Left lung (tissue), 10 donors: ENCODE data around the gene IFNL1. TPM values are rescaled to one million over a fixed set of nuclear protein-coding genes. Genes with fewer than 3 reads are reported as not detected.

Experiments
- ATAC-seq: fragments of 200-7000 bp; cut with Tn5 transposase; one replicate; pipeline ENCODE4 v1.9.1; 2020; ENCODE audit warnings: moderate library complexity
- DNase-seq, 4 donors: peaks; one replicate each; pipeline ENCODE4 v3.0.0-alpha.2; 2013 to 2020
- H3K27ac ChIP-seq, 2 donors: fragments of 200-600 bp; sonication (generic) in 1 of 2; one replicate each; pipeline versions ENCODE4 v1.5.0 to v1.8.0; 2020 to 2021
- H3K27me3 ChIP-seq, 2 donors: fragments of 200-600 bp; sonication (generic) in 1 of 2; one replicate each; pipeline versions ENCODE4 v1.5.0 to v1.8.0; 2020 to 2021
- H3K36me3 ChIP-seq, 2 donors: fragments of 200-600 bp; sonication (generic) in 1 of 2; one replicate each; pipeline versions ENCODE4 v1.5.0 to v1.8.0; 2020 to 2021
- H3K4me1 ChIP-seq, 2 donors: fragments of 200-600 bp; one replicate each; pipeline ENCODE4 v1.8.0; 2021
- H3K4me3 ChIP-seq, 2 donors: fragments of 200-600 bp; sonication (generic) in 1 of 2; one replicate each; pipeline versions ENCODE4 v1.5.0 to v1.8.0; 2020 to 2021; ENCODE audit warnings: mild to moderate bottlenecking in 1 of 2
- H3K9me3 ChIP-seq, 2 donors: fragments of 200-600 bp; sonication (generic) in 1 of 2; one replicate each; pipeline versions ENCODE4 v1.5.0 to v1.8.0; 2020 to 2021
- CTCF ChIP-seq, 2 donors: fragments of 200-600 bp; sonication (generic) in 1 of 2; IDR thresholded peaks; one replicate each; pipeline versions ENCODE4 v1.5.0 to v1.8.0; 2021; ENCODE audit warnings: antibody characterized with exemption in 2 of 2
- intact Hi-C, 2 donors: fragments of 100-400 bp; cut with DNase I; formaldehyde crosslinking; loops; one replicate each; pipeline versions ENCODE4 v1.11.2 to v1.14.2; 2022
- polyA plus RNA-seq, 6 donors: library from polyadenylated mRNA; unstranded; fragments of 120-200 nt; gene quantifications; one replicate each; pipeline ENCODE4 v1.2.1, GENCODE V29; 2013; ENCODE audit not compliant: insufficient read length in 6 of 6
- total RNA-seq, 2 donors: library from RNA; stranded (reverse); fragmentation: NEBNext Ultra II Directional; extraction: Animal tissue kit (Norgen Biotek cat#: 25700); gene quantifications; one replicate each; pipeline ENCODE4 v1.2.1, GENCODE V29; 2021
- donor health status: DM: no; HTN: yes; CAD: no.
- donor health status: DM: no; HTN: no; CAD: no.

The IFNL1 gene
- total and polyA plus RNA-seq, 8 donors: not detected

GRCh38 chr19:39251081-39251480 is 45.1 kb upstream of the IFNL1 start:
- H3K4me1 ChIP-seq: peaks cover 0 to 4% of the 10 kb centered on the region in 2 donors
- H3K27ac ChIP-seq: no peak overlapping the region
- DNase-seq (no peak), ATAC-seq (no peak)
- no peak for TF ChIP-seq CTCF (IDR thresholded peaks at IDR 0.05)
- no peaks in the 10 kb centered on the region for H3K9me3 ChIP-seq
- intact Hi-C loops: no loop called here
- no peaks in the 10 kb centered on the region for H3K36me3 ChIP-seq
- H3K4me3 ChIP-seq: no peak overlapping the region
- peaks cover 22 to 53% of the 10 kb centered on the region in 2 donors for H3K27me3 ChIP-seq

- ATAC-seq: no peak
- Histone ChIP-seq H3K36me3 (no peaks in the 10 kb centered on the region), H3K27ac (no peak overlapping the region), H3K4me3 (no peak overlapping the region), H3K4me1 (peaks cover 0 to 4% of the 10 kb centered on the region in 2 donors), H3K9me3 (no peaks in the 10 kb centered on the region), H3K27me3 (peaks cover 22 to 56% of the 10 kb centered on the region in 2 donors)
- TF ChIP-seq CTCF (IDR thresholded peaks at IDR 0.05): no peak
- no peak for DNase-seq
- intact Hi-C loops: no loop called here
Measured at GRCh38 chr19:39251846-39252245, 44.4 kb upstream of the IFNL1 start.

GRCh38 chr19:39252458-39252857 is 43.7 kb upstream of the IFNL1 start:
- peaks cover 17 to 54% of the 10 kb centered on the region in 2 donors for H3K27me3 ChIP-seq
- no peak for DNase-seq
- no peak for TF ChIP-seq CTCF (IDR thresholded peaks at IDR 0.05)

GRCh38 chr19:39253374-39254149 is 42.6 kb upstream of the IFNL1 start:
- Histone ChIP-seq H3K27me3 (peaks cover 6 to 43% of the 10 kb centered on the region in 2 donors), H3K4me1 (no peaks in the 10 kb centered on the region), H3K4me3 (no peak overlapping the region), H3K9me3 (no peaks in the 10 kb centered on the region), H3K27ac (no peak overlapping the region), H3K36me3 (no peaks in the 10 kb centered on the region)
- intact Hi-C loops: no loop called here
- no peak for TF ChIP-seq CTCF (IDR thresholded peaks at IDR 0.05)
- no peak for ATAC-seq
- DNase-seq: no peak

More at GRCh38 chr19:39252458-39252857, 43.7 kb upstream of the IFNL1 start:
- Histone ChIP-seq H3K9me3 (no peaks in the 10 kb centered on the region), H3K27ac (no peak overlapping the region), H3K4me1 (peaks cover 0 to 1% of the 10 kb centered on the region in 2 donors), H3K4me3 (no peak overlapping the region), H3K36me3 (no peaks in the 10 kb centered on the region)
- intact Hi-C loops: no loop called here
- no peak for ATAC-seq

- Histone ChIP-seq H3K4me3 (no peak overlapping the region), H3K27ac (no peak overlapping the region), H3K9me3 (no peaks in the 10 kb centered on the region), H3K36me3 (no peaks in the 10 kb centered on the region), H3K27me3 (peaks cover 4 to 34% of the 10 kb centered on the region in 2 donors), H3K4me1 (no peaks in the 10 kb centered on the region)
- DNase-seq (no peak), ATAC-seq (no peak)
- intact Hi-C loops: no loop called here
- no peak for TF ChIP-seq CTCF (IDR thresholded peaks at IDR 0.05)
Measured at GRCh38 chr19:39254531-39255345, 41.5 kb upstream of the IFNL1 start.
